HG03060 (cell line): ENCODE data around the gene DAZAP1.

Experiments used
- ATAC-seq: cut with Tn5 transposase; IDR thresholded peaks from one replicate; pipeline ENCODE4 v1.9.1; 2021; ENCODE audit warnings: low read depth, moderate number of reproducible peaks; ENCODE audit not compliant: unreplicated experiment

DAZAP1 gene

GRCh38 chr19:1407528-1408299, at the start of gene DAZAP1:
Gene DAZAP1, plus strand, starts transcription at chr19:1407586. Its CDS starts 188 bp downstream, at chr19:1407774.
- peak; percentile 0 for ATAC-seq

GRCh38 chr19:1360126-1360817, 47.1 kb upstream of the DAZAP1 start:
- ATAC-seq = no peak

GRCh38 chr19:1360818-1361461, 46.4 kb upstream of the DAZAP1 start:
- no peak for ATAC-seq

- no peak for ATAC-seq
Observed at GRCh38 chr19:1361601-1362386, 45.6 kb upstream of the DAZAP1 start.

DNA sequence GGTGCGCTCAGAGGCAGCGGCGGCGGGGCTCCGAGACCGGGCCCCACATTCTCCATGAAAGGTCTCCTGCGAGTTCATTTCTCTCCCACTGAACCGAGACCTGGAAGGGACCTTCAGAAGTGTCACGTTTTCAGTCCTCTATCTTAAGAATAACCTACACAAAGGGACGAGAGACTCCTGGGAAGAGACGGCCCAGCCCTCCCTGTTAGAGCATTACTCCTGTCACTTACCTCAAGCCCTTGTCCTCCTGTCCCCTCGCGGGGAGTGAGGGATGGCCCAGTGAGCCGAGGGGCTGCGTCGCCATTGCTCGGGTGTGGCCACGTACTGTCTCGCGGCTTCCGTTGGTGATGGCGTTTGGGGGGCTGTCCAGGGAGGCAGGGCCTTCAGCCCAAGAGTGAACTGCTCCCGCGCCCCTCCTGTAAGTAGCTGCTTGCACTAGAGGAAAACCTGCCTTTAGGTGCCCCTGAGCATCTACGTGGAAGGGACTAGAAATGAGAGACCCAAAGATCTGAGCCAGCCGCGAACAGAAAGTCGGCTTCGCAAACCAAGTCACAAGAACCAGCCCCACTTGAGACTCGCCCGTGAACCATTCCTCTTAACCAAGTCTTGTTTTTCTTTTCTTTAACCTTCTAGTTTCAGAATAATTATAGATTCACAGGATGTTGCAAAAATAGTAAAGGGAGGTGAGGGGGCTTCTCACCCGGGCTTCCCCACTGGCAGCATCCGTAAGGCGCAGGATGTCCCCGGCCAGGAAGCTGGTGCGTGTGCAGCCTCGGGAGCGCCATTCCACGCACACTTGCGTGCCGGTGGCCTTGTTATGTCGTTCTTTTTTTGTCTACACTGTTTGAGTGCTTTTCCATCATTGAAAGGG, 44.8 kb upstream of the DAZAP1 start:
- ATAC-seq = no peak

GRCh38 chr19:1363599-1363998, 43.8 kb upstream of the DAZAP1 start:
- ATAC-seq = no peak

- ATAC-seq = no peak
Observed at GRCh38 chr19:1364070-1364704, 43.2 kb upstream of the DAZAP1 start.

DNA sequence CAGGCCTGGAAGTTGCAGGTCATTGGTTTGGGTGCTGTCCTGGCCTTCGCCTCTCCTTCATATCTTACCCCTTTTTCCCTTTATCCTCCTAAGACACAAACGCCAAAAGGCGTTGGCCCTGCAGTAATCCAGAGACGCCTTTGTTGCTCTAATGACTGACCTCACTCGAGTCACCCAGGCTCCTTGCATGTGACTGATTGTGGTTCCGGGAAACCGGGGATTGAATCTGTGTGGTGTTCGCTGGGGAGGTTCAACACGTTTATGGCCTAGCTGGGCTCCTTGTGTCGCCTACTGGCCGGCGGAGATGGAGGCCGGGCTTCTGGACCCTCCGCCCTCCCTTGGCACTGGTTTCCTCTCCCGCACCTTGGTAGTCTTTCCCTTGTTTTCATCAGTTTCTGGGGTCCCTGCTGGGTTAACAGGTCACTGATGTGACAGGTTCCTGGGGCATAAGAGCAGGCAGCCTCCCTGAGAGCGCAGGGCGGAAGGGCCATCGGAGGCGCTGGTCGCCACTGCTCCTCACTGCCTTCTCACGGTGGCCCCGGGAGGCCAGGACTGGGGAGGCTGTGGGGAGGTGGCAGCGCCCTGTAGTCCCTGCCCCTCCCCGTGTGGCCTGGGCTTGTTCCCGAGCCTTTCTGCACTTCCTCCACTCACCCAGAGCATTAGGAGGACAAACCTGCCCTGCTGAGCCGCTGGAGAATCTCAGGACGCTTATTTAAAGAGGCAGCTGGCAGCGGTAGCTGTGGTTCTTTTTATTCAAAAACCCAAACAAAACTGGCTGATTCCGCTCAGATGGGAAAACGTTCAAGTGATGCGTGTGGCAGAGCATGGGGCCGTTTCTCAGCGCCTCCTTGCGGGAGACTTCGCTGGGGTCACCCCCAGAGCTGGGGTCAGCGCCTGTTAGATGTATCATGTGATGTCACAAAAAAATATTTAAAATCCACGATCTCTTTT, 41.8 kb upstream of the DAZAP1 start:
- ATAC-seq = no peak

DNA sequence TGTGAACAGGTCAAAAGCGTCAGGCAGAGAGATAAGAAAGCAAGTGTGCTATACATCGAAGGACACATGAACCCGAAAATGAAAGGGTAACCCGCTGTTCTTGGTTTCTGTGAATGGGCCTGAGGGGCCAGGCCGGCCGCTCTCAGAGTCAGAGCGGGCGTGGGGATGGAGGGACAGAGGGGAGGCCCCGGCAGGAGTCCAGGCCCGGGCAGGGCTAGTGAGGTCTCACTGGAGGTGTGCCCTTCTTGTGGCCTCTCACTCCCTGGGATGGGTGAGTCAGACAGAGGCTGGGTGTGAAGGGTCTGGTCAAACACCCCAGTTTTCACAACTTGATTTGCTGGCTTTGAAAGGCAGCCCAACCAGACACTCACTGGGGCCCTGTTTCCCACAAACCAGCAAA, 41.1 kb upstream of the DAZAP1 start:
- no peak for ATAC-seq

DNA sequence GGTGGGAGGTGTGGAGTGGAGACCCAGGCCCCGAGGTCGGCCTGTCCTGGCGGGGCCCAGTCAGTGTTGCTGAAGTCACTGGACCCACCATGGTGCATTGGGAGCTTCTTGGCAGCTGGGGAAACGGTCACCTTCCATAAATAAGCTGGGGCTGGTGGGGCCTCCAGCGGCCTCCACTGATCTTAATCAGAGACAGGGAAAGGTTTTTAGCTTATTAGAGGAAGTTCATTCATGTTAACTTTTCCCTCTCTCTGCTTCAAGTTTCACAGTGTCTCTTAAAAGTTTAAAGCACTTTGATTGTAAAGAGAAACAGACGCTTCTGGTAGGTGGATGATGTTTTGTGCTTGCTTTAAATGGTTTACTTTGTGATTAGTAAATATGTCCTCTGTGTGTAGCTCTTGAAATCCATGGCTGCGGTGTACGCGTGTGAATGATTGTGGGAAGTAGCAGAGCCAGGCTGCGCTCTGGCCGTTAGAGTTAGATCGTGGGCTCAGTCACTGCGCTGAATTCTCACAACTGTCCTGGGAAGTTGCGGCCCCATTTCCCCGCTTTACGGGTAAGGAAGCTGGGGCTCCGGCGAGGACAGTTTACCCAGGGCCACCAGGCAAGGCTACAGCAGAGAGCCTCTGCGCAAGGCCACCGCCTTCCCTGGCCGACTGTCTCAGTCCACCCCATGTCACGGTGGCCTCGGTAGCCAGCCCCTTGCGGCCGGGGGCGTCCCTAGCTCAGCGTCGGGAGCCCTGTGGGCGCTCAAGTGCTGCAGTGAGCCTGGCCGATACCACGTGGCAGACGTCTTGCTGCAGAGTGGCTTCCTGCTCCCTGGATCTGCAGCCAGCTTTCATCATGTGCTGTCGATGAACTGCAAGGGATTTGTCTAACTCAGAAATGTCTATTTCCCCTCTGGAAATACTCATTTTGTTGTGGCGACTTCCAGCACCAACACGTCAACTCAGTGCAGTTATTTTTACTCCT, 40.2 kb upstream of the DAZAP1 start:
- no peak for ATAC-seq

DNA sequence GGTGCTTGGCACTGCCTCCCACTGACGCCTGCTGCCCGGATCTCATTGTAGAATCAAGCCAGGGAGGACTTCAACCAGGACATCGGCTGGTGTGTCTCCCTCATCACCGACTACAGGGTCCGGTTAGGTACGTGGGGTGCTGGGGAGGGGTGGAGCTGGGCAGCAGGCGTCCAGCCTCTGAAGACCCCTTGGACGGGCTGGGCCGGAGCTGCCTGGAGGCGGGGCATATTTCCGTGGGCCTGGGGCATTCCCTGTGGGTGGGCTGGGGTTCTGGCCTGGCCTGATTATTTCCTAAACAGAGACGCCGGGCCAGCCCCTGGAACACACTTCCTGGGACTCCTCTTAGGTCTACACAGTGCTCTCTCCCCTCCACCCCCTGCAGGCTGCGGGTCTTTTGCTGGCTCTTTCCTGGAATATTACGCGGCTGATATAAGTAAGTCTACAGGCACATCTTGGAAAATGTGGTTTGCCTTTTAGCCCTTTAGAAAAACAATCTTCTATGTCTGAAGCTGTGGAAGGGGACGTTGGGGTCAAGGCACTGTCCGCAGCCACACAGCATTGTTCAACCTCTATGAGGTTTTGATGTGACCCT, 38.1 kb upstream of the DAZAP1 start:
- ATAC-seq = no peak

GRCh38 chr19:1370579-1371361, 36.6 kb upstream of the DAZAP1 start:
- ATAC-seq = no peak

- no peak for ATAC-seq
Observed at GRCh38 chr19:1373042-1373533, 34.3 kb upstream of the DAZAP1 start.

- no peak for ATAC-seq
Observed at GRCh38 chr19:1373534-1374249, 33.7 kb upstream of the DAZAP1 start.

GRCh38 chr19:1374250-1374577, 33.2 kb upstream of the DAZAP1 start:
- no peak for ATAC-seq
